H1 (cell line): Measurements from ENCODE around the gene SV2C. TPM values are rescaled to one million over a fixed set of nuclear protein-coding genes. Genes with fewer than 3 reads are reported as not detected.

ENCODE experiments used
- CTCF ChIA-PET: fragments of 300-600 bp; sonication (Branson Sonifier 250); formaldehyde crosslinking; loops from one replicate; lab custom pipeline; 2021; ENCODE audit not compliant: partially characterized antibody; lab: Charles Lee
- POLR2A ChIA-PET: fragments of 300-600 bp; sonication (Branson Sonifier 250); formaldehyde crosslinking; loops from one replicate; lab custom pipeline; 2021; ENCODE audit warnings: inconsistent platforms; ENCODE audit not compliant: partially characterized antibody; lab: Charles Lee
- DNase-seq, 2 experiments: peaks; one replicate each; pipeline versions ENCODE4 v3.0.0 to v3.0.0-alpha.2; 2010 to 2022; ENCODE audit warnings: low spot score in 2 of 2, low read depth in 1 of 2, mixed read lengths in 1 of 2
- FAIRE-seq: peaks from 2 replicates; lab custom pipeline; 2011; peaks lifted over from hg19 to GRCh38; lab: Jason Lieb, UNC
- H2AFZ ChIP-seq: 2 replicates; pipeline ENCODE4 v1.8.1; 2012; ENCODE audit warnings: low read length, inconsistent platforms
- H2AK5ac ChIP-seq: 2 replicates; pipeline ENCODE4 v1.6.1; 2013; ENCODE audit warnings: low read depth, low read length
- H2BK120ac ChIP-seq: replicated peaks from 2 replicates; pipeline ENCODE3; 2013; ENCODE audit warnings: low read depth, low read length, inconsistent platforms
- H2BK12ac ChIP-seq: 2 replicates; pipeline ENCODE4 v1.6.1; 2013; ENCODE audit warnings: low read depth, low read length
- H2BK15ac ChIP-seq: 2 replicates; pipeline ENCODE4 v1.6.1; 2013; ENCODE audit warnings: low read length
- H2BK20ac ChIP-seq: 2 replicates; pipeline ENCODE4 v1.6.1; 2013; ENCODE audit warnings: low read length
- H2BK5ac ChIP-seq: 2 replicates; pipeline ENCODE4 v1.6.1; 2013; ENCODE audit warnings: low read depth, low read length
- H3K14ac ChIP-seq: 2 replicates; pipeline ENCODE4 v1.6.1; 2013; ENCODE audit warnings: inconsistent platforms; ENCODE audit not compliant: insufficient read length
- H3K18ac ChIP-seq: 2 replicates; pipeline ENCODE4 v1.6.1; 2013; ENCODE audit warnings: low read length; ENCODE audit errors: extremely low read depth
- H3K23ac ChIP-seq: 2 replicates; pipeline ENCODE4 v1.6.1; 2013; ENCODE audit warnings: inconsistent platforms; ENCODE audit not compliant: insufficient read length
- H3K23me2 ChIP-seq: 2 replicates; pipeline ENCODE4 v1.6.1; 2013; ENCODE audit warnings: low read depth, low read length
- H3K27ac ChIP-seq: 2 replicates; pipeline ENCODE4 v1.6.1; 2011; ENCODE audit warnings: low read depth, low read length, inconsistent platforms
- H3K27me3 ChIP-seq, 4 experiments: replicated peaks in 1 of 4; 1 replicate in 1 of 4; 2 replicates in 3 of 4; pipeline versions ENCODE4 v1.6.1 to v1.8.1; 2011 to 2013; ENCODE audit warnings: low read length in 3 of 4, mild to moderate bottlenecking in 3 of 4, inconsistent platforms in 2 of 4, mixed read lengths in 2 of 4, moderate library complexity in 1 of 4; ENCODE audit not compliant: control insufficient read depth in 3 of 4, insufficient read depth in 3 of 4; ENCODE audit errors: extremely low read depth in 1 of 4
- H3K36me3 ChIP-seq, 4 experiments: 2 replicates each; pipeline versions ENCODE4 v1.6.1 to v1.8.1; 2011 to 2013; ENCODE audit warnings: mild to moderate bottlenecking in 4 of 4, low read length in 3 of 4, moderate library complexity in 2 of 4, control low read depth in 1 of 4, inconsistent platforms in 1 of 4; ENCODE audit not compliant: insufficient read depth in 4 of 4, control insufficient read depth in 2 of 4
- H3K4ac ChIP-seq: replicated peaks from 2 replicates; pipeline ENCODE3; 2013; ENCODE audit warnings: low read length, low read depth, mixed read lengths, inconsistent platforms; ENCODE audit not compliant: insufficient read length
- H3K4me1 ChIP-seq, 4 experiments: replicated peaks in 1 of 4; 1 replicate in 1 of 4; 2 replicates in 3 of 4; pipeline versions ENCODE4 v1.6.1 to v1.8.1; 2011 to 2013; ENCODE audit warnings: low read length in 3 of 4, inconsistent platforms in 2 of 4, mixed read lengths in 1 of 4; ENCODE audit not compliant: insufficient read depth in 4 of 4, control insufficient read depth in 3 of 4
- H3K4me2 ChIP-seq, 2 experiments: 2 replicates each; pipeline versions ENCODE4 v1.6.1 to v1.8.1; 2011 to 2013; ENCODE audit warnings: low read depth in 2 of 2, low read length in 2 of 2, control low read depth in 1 of 2, inconsistent platforms in 1 of 2, mild to moderate bottlenecking in 1 of 2; ENCODE audit not compliant: insufficient read depth in 1 of 2
- H3K4me3 ChIP-seq, 4 experiments: fragments of 200-600, 300-600 bp in 1 of 4; sonication (generic), shearing (Covaris generic), sonication (Bioruptor Twin) in 1 of 4; 2 replicates each; pipeline versions ENCODE4 v1.5.1 to v1.8.1; 2011 to 2016; ENCODE audit warnings: low read length in 4 of 4, low read depth in 3 of 4, control low read depth in 2 of 4, inconsistent platforms in 2 of 4, mild to moderate bottlenecking in 2 of 4, mixed read lengths in 1 of 4, moderate library complexity in 1 of 4; ENCODE audit not compliant: insufficient read depth in 2 of 4; ENCODE audit errors: extremely low read depth in 1 of 4
- H3K56ac ChIP-seq: replicated peaks from 2 replicates; pipeline ENCODE3; 2013; ENCODE audit warnings: low read depth, mild to moderate bottlenecking, mixed read lengths, low read length, inconsistent platforms; ENCODE audit not compliant: insufficient read length
- H3K79me1 ChIP-seq: 2 replicates; pipeline ENCODE4 v1.6.1; 2013; ENCODE audit warnings: low read depth, low read length, control low read depth
- H3K79me2 ChIP-seq, 2 experiments: 2 replicates each; pipeline versions ENCODE4 v1.6.1 to v1.8.1; 2012 to 2013; ENCODE audit warnings: low read length in 2 of 2, mild to moderate bottlenecking in 2 of 2, inconsistent platforms in 1 of 2; ENCODE audit not compliant: insufficient read depth in 2 of 2, control insufficient read depth in 1 of 2
- H3K9ac ChIP-seq, 4 experiments: replicated peaks in 1 of 4; 1 replicate in 1 of 4; 2 replicates in 3 of 4; pipeline versions ENCODE4 v1.6.1 to v1.8.1; 2011 to 2013; ENCODE audit warnings: low read depth in 3 of 4, low read length in 3 of 4, control low read depth in 2 of 4, mild to moderate bottlenecking in 2 of 4, moderate library complexity in 2 of 4, inconsistent platforms in 1 of 4; ENCODE audit errors: extremely low read depth in 1 of 4
- H3K9me3 ChIP-seq, 2 experiments: 2 replicates each; pipeline versions ENCODE4 v1.6.1 to v1.8.1; 2012 to 2013; ENCODE audit warnings: mild to moderate bottlenecking in 2 of 2, moderate library complexity in 2 of 2, control low read depth in 1 of 2, inconsistent platforms in 1 of 2, low read depth in 1 of 2, low read length in 1 of 2, mixed read lengths in 1 of 2; ENCODE audit not compliant: insufficient read depth in 2 of 2
- H4K20me1 ChIP-seq, 2 experiments: replicated peaks in 1 of 2; 2 replicates each; pipeline versions ENCODE3 to v1.8.1; 2011 to 2013; ENCODE audit warnings: inconsistent platforms in 2 of 2, low read length in 2 of 2, mild to moderate bottlenecking in 1 of 2; ENCODE audit not compliant: insufficient read depth in 2 of 2, control insufficient read depth in 1 of 2
- H4K5ac ChIP-seq: 2 replicates; pipeline ENCODE4 v1.6.1; 2013; ENCODE audit warnings: low read length, low read depth, mixed read lengths, inconsistent platforms; ENCODE audit not compliant: insufficient read length
- H4K8ac ChIP-seq: 2 replicates; pipeline ENCODE4 v1.8.0; 2013; ENCODE audit warnings: mild to moderate bottlenecking, moderate library complexity, low read length, inconsistent platforms; ENCODE audit not compliant: insufficient read depth; ENCODE audit errors: extremely low read depth
- H4K91ac ChIP-seq: replicated peaks from 2 replicates; pipeline ENCODE3; 2013; ENCODE audit warnings: low read length, mixed read lengths, inconsistent platforms; ENCODE audit not compliant: insufficient read length
- KDM1A ChIP-seq: fragments of 200-600, 300-600 bp; sonication (generic); IDR thresholded peaks from 2 replicates; pipeline ENCODE4 v1.7.1; 2016; ENCODE audit warnings: mild to moderate bottlenecking, low read length, borderline replicate concordance
- SIN3A ChIP-seq, 2 experiments: IDR thresholded peaks in 1 of 2; conservative IDR thresholded peaks in 1 of 2; 2 replicates each; pipeline ENCODE4 v1.6.1; 2011 to 2012; ENCODE audit warnings: low read length in 2 of 2, improper control_type of control experiment in 1 of 2, low read depth in 1 of 2, mild to moderate bottlenecking in 1 of 2
- SIRT6 ChIP-seq: IDR thresholded peaks from one replicate; pipeline ENCODE4 v1.7.1; 2012; ENCODE audit warnings: low read length, inconsistent platforms
- WGBS, 2 experiments: shearing (Covaris generic) in 1 of 2; methylation state at CpG; one replicate each; pipeline versions ENCODE4 v1.1.6 to v1.1.7; 2013 to 2015; ENCODE audit warnings: low lambda C conversion rate in 2 of 2, mixed read lengths in 2 of 2, inconsistent platforms in 1 of 2, low coverage in 1 of 2, missing lambda C conversion rate in 1 of 2; ENCODE audit not compliant: insufficient replicate concordance in 2 of 2, insufficient coverage in 1 of 2, insufficient read length in 1 of 2; ENCODE audit errors: extremely low coverage in 1 of 2, missing lambda C conversion rate in 1 of 2; 5-methylcytosine and 5-hydroxymethylcytosine counted together
- polyA plus RNA-seq, 7 experiments: library from polyadenylated mRNA; depleted of rRNA in 3 of 7; stranded (reverse) in 5 of 7; unstranded in 2 of 7; fragments of >200 nt in 5 of 7; fragments of 200-250 nt in 2 of 7; gene quantifications; 1 replicate in 5 of 7; 2 replicates in 1 of 7; 4 replicates in 1 of 7; pipeline versions ENCODE4 v1.2.1 to v1.2.3, GENCODE V29; 2011 to 2013; ENCODE audit warnings: missing spikeins in 2 of 7, mixed read lengths in 2 of 7
- total RNA-seq: library from RNA; stranded (reverse); fragmentation: NEBNext Ultra II Directional; extraction: Animal tissue kit (Norgen Biotek cat#: 25700); gene quantifications from 2 replicates; pipeline ENCODE4 v1.2.1, GENCODE V29; 2021

The SV2C gene
- total and polyA plus RNA-seq, 2 of the 8 experiments (the other 6 are each of a cell fraction or from before 2014, with no cell fraction given) = 0.08 to 0.24 TPM

- H2BK20ac ChIP-seq = no peak overlapping the region
- no peak for DNase-seq
- H3K4ac ChIP-seq = no peak overlapping the region
- H3K9ac ChIP-seq = no peak overlapping the region
- no peak overlapping the region for H3K27ac ChIP-seq
- H3K36me3 ChIP-seq = no peaks in the 10 kb centered on the region
- ChIA-PET CTCF (interaction anchor here (0.6 kb wide), 1 partner anchor 102 kb away, joined by 3 read pairs; no protein-coding TSS in a partner anchor), POLR2A (no interaction called here)
- H2BK15ac ChIP-seq = no peak overlapping the region
- H4K20me1 ChIP-seq = no peaks in the 10 kb centered on the region
- H3K23ac ChIP-seq = no peak overlapping the region
- no peak overlapping the region for H3K4me2 ChIP-seq
- H3K9me3 ChIP-seq = no peaks in the 10 kb centered on the region
- FAIRE-seq = no peak
- H3K79me2 ChIP-seq = no peaks in the 10 kb centered on the region
- H2BK5ac ChIP-seq = no peak overlapping the region
- H3K56ac ChIP-seq = no peak overlapping the region
- no peaks in the 10 kb centered on the region for H3K23me2 ChIP-seq
- no peak overlapping the region for H4K91ac ChIP-seq
- peaks cover 2 to 7% (median 4%) of the 10 kb centered on the region in 4 experiments; a peak in 4 of 7 replicates for H3K4me1 ChIP-seq
- H4K5ac ChIP-seq = no peak overlapping the region
- no peak overlapping the region for H2BK120ac ChIP-seq
- no peak overlapping the region for H2AFZ ChIP-seq
- WGBS, 2 experiments = 79% methylated on average over 2 of the region's 2 CpGs; no CpG with 5 or more reads in 1 of the 2 experiments
- no peak overlapping the region for H3K18ac ChIP-seq
- no peaks in the 10 kb centered on the region for H3K79me1 ChIP-seq
- no peak overlapping the region for H2BK12ac ChIP-seq
- no peak overlapping the region for H2AK5ac ChIP-seq
- TF ChIP-seq KDM1A (no peak), SIN3A (conservative IDR thresholded peaks at IDR 0.05 in 1 of 2, IDR thresholded peaks at IDR 0.05 in 1 of 2; ENCODE audit: low read depth in 1 of 2, low read length in 2 of 2) (no peak), SIRT6 (no peak)
- no peak overlapping the region for H3K14ac ChIP-seq
- no peaks in the 10 kb centered on the region for H3K27me3 ChIP-seq
- H4K8ac ChIP-seq = no peak overlapping the region; the same call in 1 of the 2 replicates
- no peak overlapping the region for H3K4me3 ChIP-seq
Measured at GRCh38 chr5:76223696-76224095, 140.5 kb downstream of the SV2C start.
